HepG2 (cell line): ENCODE data around the gene EPB41L2. TPM values are rescaled to one million over a fixed set of nuclear protein-coding genes. Genes with fewer than 3 reads are reported as not detected.

ENCODE experiments used
- NCOA1 ChIP-seq: sonication (generic); formaldehyde crosslinking; IDR thresholded peaks from 2 replicates; pipeline ENCODE4 v1.9.0; 2021; ENCODE audit warnings: missing genetic modification reagents
- NRL ChIP-seq: sonication (generic); formaldehyde crosslinking; IDR thresholded peaks from 2 replicates; pipeline ENCODE4 v1.5.0; 2020; ENCODE audit warnings: missing genetic modification reagents, mild to moderate bottlenecking, moderate library complexity, borderline replicate concordance
- RARA ChIP-seq: IDR thresholded peaks from 2 replicates; pipeline ENCODE4 v1.6.1; 2016; ENCODE audit warnings: missing genetic modification reagents, missing compliant biosample characterization
- RBM22 ChIP-seq: fragments of 200-400 bp; formaldehyde crosslinking; optimal IDR thresholded peaks from 2 replicates; pipeline ENCODE3; 2017; ENCODE audit warnings: mild to moderate bottlenecking, low read length, moderate library complexity
- RORA ChIP-seq: sonication (generic); formaldehyde crosslinking; IDR thresholded peaks from 2 replicates; pipeline ENCODE4 v1.5.0; 2020; ENCODE audit warnings: mild to moderate bottlenecking, missing genetic modification reagents, moderate library complexity
- SNAPC4 ChIP-seq: sonication (generic); formaldehyde crosslinking; IDR thresholded peaks from 2 replicates; pipeline ENCODE4 v1.4.0; 2020; ENCODE audit warnings: mild to moderate bottlenecking, missing genetic modification reagents
- TBL1XR1 ChIP-seq: fragments of 150-350 bp; IDR thresholded peaks from 2 replicates; pipeline ENCODE4 v1.6.1; 2014; ENCODE audit warnings: borderline replicate concordance, low read length; ENCODE audit not compliant: partially characterized antibody
- TCF12 ChIP-seq, 2 experiments: fragments of 450-650 bp in 1 of 2; sonication (generic) in 1 of 2; formaldehyde crosslinking in 1 of 2; IDR thresholded peaks; 2 replicates each; pipeline versions ENCODE4 v1.6.1 to v1.8.0; 2017 to 2022; ENCODE audit warnings: antibody characterized with exemption in 1 of 2, mild to moderate bottlenecking in 1 of 2, missing genetic modification reagents in 1 of 2, moderate library complexity in 1 of 2
- TRIM22 ChIP-seq: fragments of 450-650 bp; IDR thresholded peaks from 2 replicates; pipeline ENCODE4 v1.6.1; 2017
- ZBTB33 ChIP-seq: sonication (generic); formaldehyde crosslinking; IDR thresholded peaks from 2 replicates; pipeline ENCODE4 v1.4.0; 2020; ENCODE audit warnings: missing genetic modification reagents
- ZBTB39 ChIP-seq: sonication (generic); formaldehyde crosslinking; IDR thresholded peaks from 2 replicates; pipeline ENCODE4 v1.5.0; 2020; ENCODE audit warnings: missing genetic modification reagents
- ZNF589 ChIP-seq: sonication (generic); formaldehyde crosslinking; conservative IDR thresholded peaks from 2 replicates; pipeline ENCODE4 v1.8.0; 2022; ENCODE audit warnings: mild to moderate bottlenecking, moderate library complexity, missing genetic modification reagents
- ZSCAN12 ChIP-seq: sonication (generic); formaldehyde crosslinking; IDR thresholded peaks from 2 replicates; pipeline ENCODE4 v1.9.0; 2021; ENCODE audit warnings: mild to moderate bottlenecking, missing genetic modification reagents
- ZSCAN31 ChIP-seq: sonication (generic); formaldehyde crosslinking; IDR thresholded peaks from 2 replicates; pipeline ENCODE4 v1.5.0; 2020; ENCODE audit warnings: low read depth, mild to moderate bottlenecking, missing genetic modification reagents
- ZSCAN5A ChIP-seq: sonication (generic); formaldehyde crosslinking; IDR thresholded peaks from 2 replicates; pipeline ENCODE4 v1.8.0; 2022; ENCODE audit warnings: mild to moderate bottlenecking, missing genetic modification reagents, borderline replicate concordance
- polyA plus RNA-seq, 8 experiments: library from polyadenylated mRNA; depleted of rRNA in 3 of 8; stranded (reverse) in 7 of 8; unstranded in 1 of 8; fragments of >200 nt; fragmentation: Illumina TruSeq in 4 of 8; extraction: Trizol in 4 of 8; gene quantifications; 2 replicates each; pipeline versions ENCODE4 v1.2.1 to v1.2.3, GENCODE V29; 2011 to 2016; ENCODE audit warnings: low read depth in 4 of 8, missing spikeins in 1 of 8, mixed read lengths in 1 of 8; ENCODE audit not compliant: insufficient read depth in 1 of 8
- total RNA-seq, 5 experiments: library from RNA; depleted of rRNA; stranded (reverse); fragments of >200 nt; fragmentation: Illumina TruSeq; extraction: Trizol; gene quantifications; 2 replicates each; pipeline ENCODE4 v1.2.3, GENCODE V29; 2016; ENCODE audit warnings: low read depth in 1 of 5

EPB41L2 gene
- total and polyA plus RNA-seq, 2 of the 13 experiments (the other 11 are each of a cell fraction or from before 2014, with no cell fraction given) = 41.7 to 56.4 TPM

GRCh38 chr6:130858498-130859160 is 204.4 kb downstream of the EPB41L2 start (continued):
- TF ChIP-seq NRL (no peak), ZNF589 (CRISPR knock-in tag) (no peak), TBL1XR1 (no peak), RORA (CRISPR knock-in tag) (no peak), RARA (CRISPR knock-in tag) (peak; percentile 15; the same call in 1 of the 2 replicates), RBM22 (no peak), SNAPC4 (CRISPR knock-in tag) (no peak), ZSCAN31 (CRISPR knock-in tag) (no peak), ZBTB39 (CRISPR knock-in tag) (no peak), ZBTB33 (no peak), TRIM22 (no peak), ZSCAN5A (CRISPR knock-in tag) (no peak), ZSCAN12 (CRISPR knock-in tag) (no peak), NCOA1 (CRISPR knock-in tag) (no peak), TCF12 (IDR thresholded peaks at IDR 0.05) (no peak), TCF12 (CRISPR knock-in tag; IDR thresholded peaks at IDR 0.05) (no peak)
